HG03521 (cell line): ENCODE measurements around the gene SNX30.

Experiments
- ATAC-seq: cut with Tn5 transposase; IDR thresholded peaks from one replicate; pipeline ENCODE4 v1.9.1; 2021; ENCODE audit warnings: mild to moderate bottlenecking, moderate library complexity; ENCODE audit not compliant: unreplicated experiment

SNX30 gene

DNA sequence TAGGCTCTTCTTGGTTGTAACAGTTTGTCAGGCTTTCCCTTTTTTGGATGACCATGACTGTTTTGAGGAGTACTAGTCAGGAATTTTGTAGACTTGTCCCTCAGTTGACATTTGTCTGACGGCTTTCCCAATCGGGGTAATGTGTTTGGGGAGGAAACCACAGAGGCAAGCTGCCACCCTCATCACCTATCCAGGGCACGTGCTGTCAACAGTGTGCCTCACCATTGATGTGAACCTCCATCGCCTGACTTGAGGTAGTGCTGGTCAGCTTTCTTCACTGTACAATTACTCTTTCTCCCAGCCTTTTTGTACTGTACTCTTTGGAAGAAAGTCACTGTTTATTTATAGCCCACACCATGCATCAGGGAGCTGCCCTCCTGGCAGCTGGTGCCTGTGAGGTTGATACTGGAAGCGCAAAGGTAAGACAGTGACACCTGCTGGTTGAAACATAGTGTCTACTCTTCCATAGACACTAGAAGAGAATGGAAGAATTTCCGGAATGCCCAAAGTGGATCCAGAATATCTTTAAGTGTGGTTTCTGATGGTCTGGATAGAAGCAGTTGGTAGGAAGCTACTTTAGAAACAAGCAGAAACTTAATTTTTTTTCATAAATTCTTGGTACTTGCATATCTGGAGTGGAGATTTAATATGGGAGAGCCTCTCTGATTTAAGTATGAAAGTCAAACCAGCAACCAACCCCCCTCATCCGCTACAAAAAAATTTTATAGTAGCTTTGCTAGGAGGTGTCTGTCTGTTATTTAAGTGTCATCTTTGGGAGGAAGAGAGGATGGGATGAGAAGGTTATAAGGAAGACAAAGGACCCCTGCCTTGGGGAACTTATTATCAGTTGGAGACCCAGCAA, 69.3 kb downstream of the SNX30 start:
- ATAC-seq, result peak; percentile 48

DNA sequence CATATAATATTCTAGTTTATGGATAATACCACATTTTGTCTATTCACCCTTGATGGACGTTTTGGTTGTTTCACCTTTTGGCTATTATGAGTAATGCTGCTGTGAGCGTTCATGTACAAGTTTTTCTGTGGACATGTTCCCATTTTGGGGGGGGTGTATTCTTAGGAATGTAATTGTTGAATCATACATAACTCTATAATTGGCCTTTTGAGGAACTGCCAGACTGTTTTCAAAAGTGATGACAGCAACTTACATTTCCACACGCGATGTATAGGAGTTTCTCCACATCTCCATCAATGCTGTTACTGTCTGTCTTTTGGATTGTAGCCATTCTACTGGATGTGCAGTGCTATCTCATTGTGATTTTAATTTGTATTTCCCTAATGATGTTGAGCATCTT, 70.3 kb downstream of the SNX30 start:
- no peak for ATAC-seq

DNA sequence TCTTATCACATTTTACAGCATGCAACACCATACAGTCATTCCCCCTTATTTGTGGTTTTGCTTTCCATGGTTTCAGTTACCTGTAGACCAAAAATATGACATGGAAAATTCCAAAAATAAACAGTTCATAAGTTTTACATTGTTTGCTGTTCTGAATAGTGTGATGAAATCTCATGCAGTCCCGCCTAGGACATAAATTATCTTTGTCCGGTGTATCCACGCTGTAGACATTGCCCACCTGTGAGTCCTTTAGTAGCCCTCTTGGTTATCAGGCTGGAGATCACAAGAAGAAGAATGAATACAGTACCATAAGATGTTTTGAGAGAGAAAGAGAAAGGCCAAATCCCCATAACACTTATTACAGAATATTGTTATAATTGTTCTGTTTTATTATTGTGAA, 72.1 kb downstream of the SNX30 start:
- ATAC-seq, result no peak

DNA sequence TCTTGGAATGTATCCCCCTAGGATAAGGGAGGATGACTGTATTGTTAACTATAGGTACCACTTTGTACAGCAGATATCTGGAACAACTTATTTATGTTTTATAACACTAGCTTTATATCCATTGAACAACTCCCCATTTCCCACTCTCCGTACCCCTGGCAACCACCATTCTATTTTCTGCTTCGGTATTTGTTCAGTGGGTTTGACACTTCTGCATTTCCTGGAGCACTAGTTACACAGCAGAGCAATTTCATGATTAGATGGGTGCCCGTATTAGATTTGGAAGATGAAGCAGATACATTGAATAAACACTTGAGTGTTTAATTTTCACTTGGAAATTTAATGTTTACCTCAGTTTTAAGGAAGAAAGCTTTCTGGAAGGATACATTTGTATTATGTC, 72.7 kb downstream of the SNX30 start:
- ATAC-seq, result no peak

DNA sequence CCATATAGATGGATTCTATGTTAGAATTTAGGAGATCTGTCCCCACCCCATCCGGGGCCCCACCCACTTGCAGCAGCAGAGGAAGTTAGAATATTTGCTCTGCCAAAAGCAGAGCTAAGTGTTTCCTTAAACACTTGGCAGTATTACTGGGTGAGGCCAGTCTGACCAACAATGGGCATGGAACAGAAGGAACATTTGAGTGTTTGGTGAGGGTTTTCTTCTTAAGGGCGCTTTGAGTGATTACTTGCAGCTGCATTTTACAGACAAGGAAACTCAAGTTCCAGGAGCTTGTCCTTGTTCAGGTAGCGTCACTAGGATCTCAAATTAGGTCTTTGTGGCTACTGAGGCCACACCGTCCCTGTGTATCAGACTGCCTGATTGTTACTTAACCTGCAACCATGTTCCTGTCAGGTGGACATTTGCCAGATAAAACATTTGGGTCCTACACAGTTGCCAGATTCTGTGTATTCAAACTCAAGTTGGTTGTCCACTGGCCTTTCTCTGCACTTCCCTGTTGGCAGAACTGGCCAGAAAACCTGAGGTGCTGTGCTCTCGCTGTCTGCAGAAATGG, 80.8 kb downstream of the SNX30 start:
- ATAC-seq, result no peak

DNA sequence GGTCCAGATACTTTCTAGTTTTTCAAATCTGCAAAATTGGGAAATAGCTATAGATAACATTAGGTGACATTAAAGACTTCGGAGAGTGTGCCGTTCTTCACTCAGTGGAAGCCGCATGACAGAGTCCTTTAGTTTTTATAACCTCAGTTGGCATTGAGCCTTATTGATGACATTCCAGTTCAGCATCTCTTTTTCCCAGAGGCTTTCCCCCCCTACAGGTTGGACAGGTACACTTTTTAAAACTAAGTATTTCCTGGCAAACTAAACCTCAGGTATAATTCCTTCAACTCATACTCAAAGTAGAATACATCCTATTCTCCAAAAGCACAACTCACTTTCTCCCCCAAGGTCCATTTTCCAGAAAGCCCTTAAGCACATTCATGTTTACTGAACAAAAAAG, 81.4 kb downstream of the SNX30 start:
- ATAC-seq, result no peak

DNA sequence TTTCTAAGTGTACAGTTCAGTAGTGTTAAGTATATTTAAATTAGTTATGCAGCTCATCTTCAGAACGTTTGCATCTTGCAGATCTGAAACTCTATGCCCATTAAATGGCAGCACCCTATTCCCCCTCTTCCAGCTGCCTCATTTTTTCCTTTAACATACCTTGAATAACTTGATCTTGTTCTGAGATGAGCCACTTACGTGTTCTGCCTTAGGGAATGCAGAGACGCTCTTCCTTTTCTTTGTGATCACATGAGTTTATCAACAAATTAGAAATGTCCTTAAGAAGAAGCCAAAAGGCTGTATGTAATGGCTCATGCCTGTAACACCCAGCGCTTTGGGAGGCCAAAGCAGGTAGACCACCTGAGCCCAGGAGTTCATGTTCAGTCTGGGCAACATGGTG, 82.5 kb downstream of the SNX30 start:
- ATAC-seq, result no peak

DNA sequence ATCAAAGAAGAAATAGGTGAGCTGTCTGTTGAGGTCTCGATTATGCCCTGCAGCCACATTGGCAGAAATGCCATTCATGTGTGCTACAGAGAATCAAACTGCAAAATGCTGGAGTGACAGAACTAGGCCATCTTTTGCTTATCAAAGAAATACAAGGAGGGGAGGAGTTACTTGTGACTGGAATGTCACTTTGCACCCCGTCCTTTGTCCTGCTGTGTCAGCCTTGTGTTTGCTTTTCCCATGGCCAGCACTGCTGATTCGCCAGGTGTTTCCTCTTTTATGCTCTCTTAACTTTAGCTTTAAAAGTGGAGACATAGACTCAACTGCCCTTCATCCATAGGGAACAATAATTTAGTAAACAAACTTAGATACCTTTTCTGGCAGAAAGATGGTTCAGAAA, 85.8 kb downstream of the SNX30 start:
- no peak for ATAC-seq

DNA sequence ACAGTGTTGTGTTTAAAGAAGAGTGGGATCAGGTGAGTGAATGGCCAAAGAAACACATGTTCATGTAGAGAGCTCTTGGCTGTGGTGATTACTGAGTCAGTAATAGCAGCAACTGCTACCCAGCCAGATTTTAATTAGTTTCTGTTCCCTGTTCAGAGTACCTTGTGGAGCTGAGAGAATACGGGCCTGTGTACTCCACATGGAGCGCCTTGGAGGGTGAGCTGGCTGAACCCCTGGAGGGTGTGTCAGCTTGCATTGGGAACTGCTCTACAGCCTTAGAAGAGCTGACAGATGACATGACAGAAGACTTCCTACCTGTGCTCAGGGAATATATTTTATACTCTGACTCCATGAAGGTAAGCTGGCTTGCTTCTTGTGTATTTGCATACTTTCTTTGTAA, 87.8 kb downstream of the SNX30 start:
- ATAC-seq, result no peak

DNA sequence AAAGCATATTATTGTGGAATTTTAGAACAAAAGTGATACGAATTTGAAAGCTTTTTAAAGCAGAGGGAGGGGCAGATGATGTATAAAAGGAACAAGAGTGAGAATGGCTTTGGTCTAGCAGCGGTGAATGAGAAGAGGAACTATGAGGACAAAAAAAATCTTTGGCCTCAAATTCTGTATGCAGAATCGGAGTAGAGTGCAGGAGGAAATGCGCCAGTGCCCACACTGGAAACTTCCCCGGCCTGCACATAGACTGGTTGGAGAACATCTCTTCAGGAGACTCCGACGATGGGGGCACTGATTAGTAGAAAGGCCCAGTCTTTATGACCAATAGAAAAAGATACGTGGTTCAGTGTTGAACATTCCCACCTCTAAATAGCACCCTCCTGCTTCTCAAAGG, 88.8 kb downstream of the SNX30 start:
- ATAC-seq, result no peak

DNA sequence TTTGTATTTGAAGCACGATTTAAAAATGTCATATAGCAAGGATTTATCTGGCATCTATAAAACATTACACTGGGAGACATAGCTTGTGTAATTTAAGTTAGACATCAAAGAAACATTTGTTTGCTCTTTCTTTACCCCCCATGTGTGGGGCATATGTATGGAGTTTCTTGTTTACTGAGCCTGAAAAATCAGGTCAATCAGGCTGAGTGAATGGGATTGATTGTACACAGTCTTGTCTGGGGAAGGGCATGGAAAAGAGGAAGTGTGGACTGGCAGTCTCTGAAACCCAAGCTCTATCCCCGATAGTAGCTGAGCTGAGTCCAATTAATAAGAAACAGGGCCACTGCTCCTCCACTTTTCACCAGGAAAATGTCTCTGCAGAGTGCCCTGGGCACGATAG, 90.7 kb downstream of the SNX30 start:
- ATAC-seq, result no peak

DNA sequence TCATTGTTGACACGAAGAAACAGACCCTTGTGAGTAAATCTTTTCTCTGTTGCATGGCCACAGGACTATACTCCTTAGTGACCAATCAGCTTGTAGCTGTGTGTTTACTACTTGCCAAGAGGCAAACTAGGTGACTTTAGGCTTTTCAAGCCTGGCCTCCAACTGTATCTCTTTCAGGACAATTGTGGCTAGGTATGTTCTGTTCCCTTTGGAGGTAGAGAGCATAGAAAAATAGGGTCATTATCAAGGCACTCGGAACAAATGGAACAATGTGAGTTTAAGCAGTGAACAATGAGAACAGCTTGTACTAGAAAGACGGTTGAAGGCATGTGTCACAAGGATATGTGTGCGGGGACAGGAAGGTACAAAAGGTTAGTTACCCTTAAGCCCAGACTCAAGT, 92.0 kb downstream of the SNX30 start:
- no peak for ATAC-seq

DNA sequence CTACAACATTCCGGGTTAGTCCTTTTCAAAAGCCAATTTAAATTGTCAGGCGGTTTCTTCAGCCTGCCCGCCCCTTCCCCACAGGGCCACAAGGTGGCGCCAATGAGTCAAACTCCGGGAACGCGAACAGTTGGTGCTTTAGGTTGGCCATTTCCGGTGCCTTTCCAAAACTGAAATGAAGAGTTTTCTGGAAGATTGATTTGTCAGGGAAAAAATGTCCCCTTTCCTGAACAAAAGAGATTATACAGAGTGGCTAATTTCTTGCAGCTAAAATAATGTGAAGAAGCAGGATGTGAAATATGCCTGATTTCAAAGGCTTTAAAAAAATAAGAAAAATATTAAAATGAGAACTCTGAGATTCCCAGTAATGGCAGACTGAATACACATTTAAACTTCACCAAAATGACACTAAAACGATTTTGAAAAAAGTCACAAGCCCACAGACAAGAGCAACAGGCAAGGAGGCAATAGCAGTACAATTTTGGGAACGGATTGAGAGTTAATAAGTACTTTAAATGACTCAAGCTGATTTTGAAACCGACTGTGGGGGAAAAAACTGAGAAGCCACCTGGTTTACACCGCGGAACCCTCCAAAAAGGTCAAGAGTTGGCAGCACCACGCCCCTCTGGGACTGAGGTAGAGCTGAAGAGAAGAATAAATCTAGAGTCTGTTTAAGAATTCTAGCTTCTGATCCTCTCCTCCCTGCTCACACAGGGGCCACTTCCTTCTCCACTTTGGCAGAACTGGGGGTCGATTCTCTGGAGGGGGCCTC, 94.4 kb downstream of the SNX30 start:
- ATAC-seq, result peak; percentile 47

DNA sequence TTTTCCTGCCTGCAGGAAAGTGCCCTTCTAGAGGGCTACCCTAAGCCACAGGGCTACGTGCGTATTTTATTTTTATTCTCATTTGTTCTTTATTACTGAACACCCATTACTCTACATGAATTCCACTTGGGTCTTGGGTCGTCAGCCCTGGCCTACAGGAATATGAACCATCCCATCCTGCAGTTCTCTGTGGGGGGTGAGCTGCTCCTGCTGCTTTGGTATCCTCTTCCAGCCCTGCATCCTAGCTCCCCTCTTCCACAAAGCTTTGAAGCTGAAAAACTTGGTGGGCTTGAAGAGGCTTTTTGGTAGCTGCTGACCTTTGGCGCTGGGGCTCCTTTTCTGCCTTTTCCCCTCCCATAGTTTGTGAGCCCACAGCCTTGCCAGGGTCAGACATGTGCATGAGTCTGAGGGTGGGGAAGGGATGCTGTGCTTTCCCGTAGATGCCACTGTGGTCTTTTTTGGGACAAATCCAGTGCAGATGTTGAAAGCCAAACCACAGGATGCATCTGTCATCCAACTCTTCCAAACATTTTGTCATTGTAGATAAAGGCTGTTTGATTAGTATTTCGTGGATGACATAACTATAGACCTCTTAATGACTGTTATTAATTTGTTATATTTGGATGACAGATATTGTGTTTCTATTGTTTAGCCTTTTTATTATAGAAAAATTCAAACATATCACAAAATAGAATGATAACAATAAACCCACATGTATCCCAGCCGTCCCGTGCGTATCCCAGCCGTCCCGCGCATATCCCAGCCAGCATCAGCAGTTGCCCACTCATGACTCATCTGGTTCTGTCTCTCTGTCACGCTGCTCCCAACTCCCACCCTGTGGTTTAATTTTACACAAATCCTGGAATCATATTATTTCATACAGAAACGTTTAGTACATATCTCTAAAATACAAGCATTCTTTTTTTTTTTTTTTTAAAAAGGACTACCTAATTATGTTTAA, 96.2 kb downstream of the SNX30 start:
- ATAC-seq, result no peak

DNA sequence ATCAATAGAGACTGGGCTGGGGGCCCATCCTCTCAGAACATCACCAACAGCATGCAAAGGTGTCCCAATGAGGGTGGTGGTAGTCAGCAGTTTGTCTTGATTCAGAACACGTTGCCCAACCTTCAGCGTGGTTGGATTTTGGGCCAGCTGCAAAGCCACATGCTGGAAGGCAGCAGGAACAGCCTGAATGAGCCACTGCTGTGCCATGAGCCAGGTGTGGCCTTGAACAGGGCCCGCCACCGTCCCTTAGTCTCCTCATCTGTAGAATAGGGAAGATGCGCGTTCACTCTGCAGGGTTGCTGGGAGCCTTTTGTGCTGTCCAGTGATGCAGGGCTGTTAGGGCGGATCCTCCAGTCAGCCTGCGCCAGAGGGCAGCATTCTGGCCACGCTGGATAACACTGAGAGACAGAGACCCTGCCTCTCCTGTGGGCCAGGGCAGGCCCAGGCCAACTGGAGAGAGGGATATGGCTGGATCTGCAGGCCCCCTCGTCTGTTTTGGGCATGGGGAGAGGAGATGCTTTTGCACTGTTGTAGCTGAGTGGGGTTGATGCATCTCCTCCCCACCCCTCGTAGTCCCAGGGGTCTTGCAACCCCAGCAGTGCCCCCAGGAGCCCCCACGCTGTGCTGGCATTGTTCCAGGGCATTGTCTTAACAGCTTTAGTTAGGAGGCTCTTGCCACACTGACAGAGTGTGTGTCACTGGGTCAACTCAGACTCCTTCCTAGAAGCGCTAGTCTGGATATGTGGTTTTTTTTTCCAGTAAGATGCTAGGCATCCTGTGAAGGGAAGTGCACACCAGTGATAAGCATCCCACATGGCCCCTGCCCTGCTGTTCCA, 98.0 kb downstream of the SNX30 start:
- no peak for ATAC-seq

DNA sequence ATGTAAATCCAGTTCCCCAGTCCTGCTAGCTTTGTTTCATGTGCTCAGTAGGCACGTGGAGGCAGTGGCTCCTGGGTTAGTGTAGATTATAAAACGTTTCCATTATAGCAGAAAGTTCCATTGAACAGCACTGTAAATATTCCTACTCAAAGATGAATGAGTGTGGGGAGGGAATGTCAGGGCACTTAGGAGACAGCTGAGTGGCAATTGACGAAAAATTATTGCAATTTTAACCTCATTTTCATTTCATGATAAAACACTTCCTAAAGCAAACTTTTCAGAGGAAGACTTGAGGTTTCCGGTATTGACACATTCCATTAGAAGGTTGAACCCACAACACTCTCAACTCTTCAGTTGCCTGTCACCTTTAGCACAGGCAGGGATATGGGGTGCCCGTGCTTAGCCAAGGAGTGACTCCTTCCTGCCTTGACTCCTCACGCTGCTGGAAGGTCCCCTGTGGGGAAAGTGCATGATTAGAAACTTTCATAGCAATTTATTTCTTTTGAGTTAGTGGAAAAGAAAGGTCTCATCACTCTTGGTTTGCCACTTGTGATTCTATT, 98.9 kb downstream of the SNX30 start:
- ATAC-seq, result no peak

DNA sequence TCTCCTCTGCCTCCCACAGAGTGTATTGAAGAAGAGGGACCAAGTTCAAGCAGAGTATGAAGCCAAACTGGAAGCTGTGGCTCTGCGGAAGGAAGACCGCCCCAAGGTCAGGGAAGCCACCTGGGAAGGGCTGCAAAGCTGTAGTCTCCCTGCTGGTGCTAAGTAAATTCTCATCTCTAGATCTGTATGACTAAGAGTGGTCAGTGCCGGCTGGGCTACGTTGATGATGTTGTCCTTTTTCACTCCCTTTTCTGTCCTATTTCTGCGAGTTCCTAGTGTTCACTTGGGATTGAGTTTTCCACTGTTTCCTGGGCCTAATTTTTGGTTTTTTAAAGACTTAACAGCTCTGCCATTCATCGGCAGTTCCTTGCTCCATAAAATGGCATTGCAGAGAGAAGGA, 100.3 kb downstream of the SNX30 start:
- no peak for ATAC-seq

DNA sequence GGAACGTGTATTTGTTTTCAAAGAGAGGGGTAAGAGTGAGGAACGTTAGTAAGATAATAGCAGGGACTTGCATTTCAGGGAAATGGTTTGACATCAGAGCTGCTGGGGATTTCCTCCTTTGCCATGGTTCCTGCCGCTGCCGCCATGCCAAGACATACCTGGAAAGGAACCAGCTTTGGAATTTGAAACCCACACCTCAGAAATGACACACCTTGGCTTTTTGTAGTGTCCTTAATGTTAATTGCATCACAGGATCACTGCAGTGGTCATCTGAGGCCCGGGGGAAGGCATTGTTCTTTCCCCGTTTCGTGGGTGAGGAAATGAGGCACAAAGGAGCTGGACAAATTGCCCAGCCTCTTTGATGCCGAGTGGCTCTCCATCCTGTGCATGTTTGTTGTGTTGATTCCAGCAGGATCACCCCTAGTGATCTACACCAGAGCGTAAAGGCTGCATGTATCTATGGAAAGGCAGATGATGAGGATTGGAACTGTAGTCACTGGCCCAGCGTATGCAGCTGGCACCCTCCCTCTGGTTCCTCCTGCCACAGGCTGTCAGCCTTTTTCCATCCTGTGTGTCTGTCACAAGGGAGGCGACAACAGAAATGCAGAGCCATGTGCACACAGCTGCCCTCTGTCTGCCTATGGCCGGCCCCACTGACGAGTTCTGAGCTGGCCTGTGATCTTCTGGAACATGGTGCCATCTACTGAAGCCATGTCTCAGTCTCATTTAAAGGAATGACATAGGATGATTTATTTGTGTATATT, 102.4 kb downstream of the SNX30 start:
- no peak for ATAC-seq
